Transverse colon (tissue), 4 donors: Measurements from ENCODE around the gene SLC38A6. TPM values are rescaled to one million over a fixed set of nuclear protein-coding genes. Genes with fewer than 3 reads are reported as not detected.

Source experiments
- DNase-seq: peaks from one replicate; pipeline ENCODE4 v3.0.0-alpha.2; 2019
- H3K27ac ChIP-seq, 4 donors: fragments of 200-600 bp; sonication (generic); 2 replicates each; pipeline ENCODE4 v1.5.1; 2016 to 2018; ENCODE audit warnings: inconsistent platforms in 4 of 4
- H3K27me3 ChIP-seq: fragments of 200-600 bp; sonication (generic); 2 replicates; pipeline ENCODE4 v1.5.1; 2017; ENCODE audit warnings: inconsistent platforms
- H3K36me3 ChIP-seq, 4 donors: fragments of 200-600 bp; sonication (generic); 2 replicates each; pipeline ENCODE4 v1.5.1; 2017 to 2019; ENCODE audit warnings: inconsistent platforms in 4 of 4
- H3K4me1 ChIP-seq, 4 donors: fragments of 200-600 bp; sonication (generic); 2 replicates each; pipeline ENCODE4 v1.5.1; 2017 to 2020; ENCODE audit warnings: inconsistent platforms in 4 of 4
- H3K4me3 ChIP-seq, 4 donors: fragments of 200-600 bp; sonication (generic); 1 replicate in 1 of 4; 2 replicates in 3 of 4; pipeline versions ENCODE4 v1.5.1 to v1.6.1; 2017 to 2019; ENCODE audit warnings: inconsistent platforms in 4 of 4
- H3K9me3 ChIP-seq, 2 donors: fragments of 200-600 bp; sonication (generic); 2 replicates each; pipeline ENCODE4 v1.5.1; 2017 to 2019; ENCODE audit warnings: inconsistent platforms in 2 of 2
- EP300 ChIP-seq: sonication (generic); formaldehyde crosslinking; IDR thresholded peaks from one replicate; pipeline ENCODE4 v1.6.1; 2017; ENCODE audit warnings: antibody characterized with exemption, low read depth
- POLR2A ChIP-seq: fragments of 450-650 bp; IDR thresholded peaks from one replicate; pipeline ENCODE4 v1.6.1; 2016; ENCODE audit warnings: antibody characterized with exemption, mild to moderate bottlenecking, moderate library complexity
- POLR2AphosphoS5 ChIP-seq, 3 donors: sonication (generic); formaldehyde crosslinking; IDR thresholded peaks; one replicate each; pipeline ENCODE4 v1.6.1; 2016; ENCODE audit warnings: antibody characterized with exemption in 3 of 3
- WGBS, 2 donors: methylation state at CpG; one replicate each; pipeline ENCODE4 v1.1.5; 2018; ENCODE audit warnings: low coverage in 1 of 2; 5-methylcytosine and 5-hydroxymethylcytosine counted together
- in situ Hi-C, 4 donors: fragments of 200-750 bp; cut with MboI; loops; one replicate each; pipeline versions ENCODE4 v1.15.0 to v1.15.1; 2017; ENCODE audit warnings: low sequenced_read_pairs in 3 of 4, low pct_ligation_motif_present in 1 of 4, low pct_unique_long_range_greater_than_20kb in 1 of 4
- intact Hi-C: fragments of 100-400 bp; cut with DNase I; formaldehyde crosslinking; loops from one replicate; pipeline ENCODE4 v1.15.1; 2023; ENCODE audit warnings: low total_unique reads
- total RNA-seq, 4 donors: library from RNA; depleted of rRNA; stranded (reverse); fragments of >200 nt; gene quantifications; one replicate each; pipeline ENCODE4 v1.1.0, GENCODE V29; 2016
- TF ChIP-seq, protein P1 (sequence below), 5 experiments: fragments of 200-600 bp in 3 of 5; fragments of 450-650 bp in 2 of 5; sonication (generic) in 3 of 5; IDR thresholded peaks; 1 replicate in 2 of 5; 2 replicates in 3 of 5; pipeline ENCODE4 v1.5.1; 2016 to 2017; ENCODE audit warnings: antibody characterized with exemption in 5 of 5, inconsistent platforms in 3 of 5, mild to moderate bottlenecking in 2 of 5, moderate library complexity in 1 of 5

Gene SLC38A6
- total RNA-seq, 4 donors from 2014 or later, result 7.9 to 20.6 (median 10.0) TPM; not detected in 1

DNA sequence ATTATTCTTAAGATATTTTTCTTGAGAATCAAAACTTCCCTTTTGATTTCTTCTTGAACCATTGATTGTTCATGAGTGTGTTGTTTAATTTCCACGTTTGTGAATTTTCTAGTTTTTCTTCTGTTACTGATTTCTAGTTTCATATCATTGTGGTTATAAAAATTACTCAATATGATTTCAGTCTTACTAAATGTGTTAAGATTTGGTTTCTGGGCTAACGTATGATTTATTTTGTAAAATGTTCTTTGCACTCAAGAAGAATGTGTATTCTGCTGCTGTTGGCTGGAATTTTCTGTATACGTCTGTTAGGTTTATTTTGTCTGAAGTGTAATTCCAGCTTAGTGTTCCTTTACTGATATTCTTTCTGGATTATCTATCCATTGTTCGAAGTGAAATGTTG, 24.8 kb upstream of the SLC38A6 start:
- no peak overlapping the region for H3K27ac ChIP-seq
- in situ Hi-C loops, result no loop called here
- TF ChIP-seq, protein P1, sequence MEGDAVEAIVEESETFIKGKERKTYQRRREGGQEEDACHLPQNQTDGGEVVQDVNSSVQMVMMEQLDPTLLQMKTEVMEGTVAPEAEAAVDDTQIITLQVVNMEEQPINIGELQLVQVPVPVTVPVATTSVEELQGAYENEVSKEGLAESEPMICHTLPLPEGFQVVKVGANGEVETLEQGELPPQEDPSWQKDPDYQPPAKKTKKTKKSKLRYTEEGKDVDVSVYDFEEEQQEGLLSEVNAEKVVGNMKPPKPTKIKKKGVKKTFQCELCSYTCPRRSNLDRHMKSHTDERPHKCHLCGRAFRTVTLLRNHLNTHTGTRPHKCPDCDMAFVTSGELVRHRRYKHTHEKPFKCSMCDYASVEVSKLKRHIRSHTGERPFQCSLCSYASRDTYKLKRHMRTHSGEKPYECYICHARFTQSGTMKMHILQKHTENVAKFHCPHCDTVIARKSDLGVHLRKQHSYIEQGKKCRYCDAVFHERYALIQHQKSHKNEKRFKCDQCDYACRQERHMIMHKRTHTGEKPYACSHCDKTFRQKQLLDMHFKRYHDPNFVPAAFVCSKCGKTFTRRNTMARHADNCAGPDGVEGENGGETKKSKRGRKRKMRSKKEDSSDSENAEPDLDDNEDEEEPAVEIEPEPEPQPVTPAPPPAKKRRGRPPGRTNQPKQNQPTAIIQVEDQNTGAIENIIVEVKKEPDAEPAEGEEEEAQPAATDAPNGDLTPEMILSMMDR (IDR thresholded peaks at IDR 0.05), result no peak
- TF ChIP-seq POLR2A, result no peak
- TF ChIP-seq POLR2AphosphoS5 (IDR thresholded peaks at IDR 0.05), result no peak
- no peak for TF ChIP-seq EP300
- WGBS, 2 donors, result 79 to 85% methylated on average over 4 of the region's 4 CpGs
- H3K9me3 ChIP-seq, result peaks cover 28 to 30% of the 10 kb centered on the region in 2 donors
- no peak for DNase-seq
- no peak overlapping the region for H3K4me3 ChIP-seq
- intact Hi-C loops, result no loop called here
- no peaks in the 10 kb centered on the region for H3K36me3 ChIP-seq
- no peaks in the 10 kb centered on the region for H3K4me1 ChIP-seq
- no peaks in the 10 kb centered on the region for H3K27me3 ChIP-seq

DNA sequence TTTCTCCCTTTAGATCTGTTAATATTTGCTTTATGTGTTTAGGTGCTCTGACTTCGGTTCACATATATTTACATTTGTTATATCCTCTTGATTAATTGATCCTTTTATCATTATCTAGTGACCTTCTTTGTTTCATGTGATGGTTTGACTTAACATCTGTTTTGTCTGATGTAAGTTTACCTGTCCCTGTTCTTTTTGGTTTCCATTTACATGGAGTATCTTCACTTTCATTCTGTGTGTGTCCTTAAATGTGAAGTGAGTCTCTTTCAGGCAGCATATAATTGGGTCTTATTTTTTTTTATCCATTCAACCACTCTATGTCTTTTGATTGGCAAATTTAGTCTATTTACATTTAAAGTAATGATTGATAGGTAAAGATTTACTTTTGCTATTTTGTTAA, 24.4 kb upstream of the SLC38A6 start:
- Histone ChIP-seq H3K4me3 (no peak overlapping the region), H3K36me3 (no peaks in the 10 kb centered on the region), H3K9me3 (peaks cover 28 to 30% of the 10 kb centered on the region in 2 donors), H3K27me3 (no peaks in the 10 kb centered on the region), H3K4me1 (no peaks in the 10 kb centered on the region), H3K27ac (no peak overlapping the region)
- in situ Hi-C loops (no loop called here), intact Hi-C loops (no loop called here)
- TF ChIP-seq POLR2A (no peak), EP300 (no peak)
- TF ChIP-seq, protein P1 (IDR thresholded peaks at IDR 0.05), result no peak
- 94 to 100% methylated on average over 1 of the region's 1 CpG for WGBS, 2 donors
- no peak for DNase-seq

GRCh38 chr14:60958146-60958545, 22.9 kb upstream of the SLC38A6 start:
- H3K4me3 ChIP-seq, result no peak overlapping the region
- intact Hi-C loops, result no loop called here
- in situ Hi-C loops, result no loop called here
- no peak for DNase-seq
- H3K36me3 ChIP-seq, result no peaks in the 10 kb centered on the region
- H3K27ac ChIP-seq, result no peak overlapping the region
- TF ChIP-seq POLR2A (no peak), POLR2AphosphoS5 (IDR thresholded peaks at IDR 0.05) (no peak), EP300 (no peak)
- TF ChIP-seq, protein P1 (IDR thresholded peaks at IDR 0.05), result no peak
- no peaks in the 10 kb centered on the region for H3K27me3 ChIP-seq
- peaks cover 28 to 30% of the 10 kb centered on the region in 2 donors for H3K9me3 ChIP-seq
- H3K4me1 ChIP-seq, result no peaks in the 10 kb centered on the region

DNA sequence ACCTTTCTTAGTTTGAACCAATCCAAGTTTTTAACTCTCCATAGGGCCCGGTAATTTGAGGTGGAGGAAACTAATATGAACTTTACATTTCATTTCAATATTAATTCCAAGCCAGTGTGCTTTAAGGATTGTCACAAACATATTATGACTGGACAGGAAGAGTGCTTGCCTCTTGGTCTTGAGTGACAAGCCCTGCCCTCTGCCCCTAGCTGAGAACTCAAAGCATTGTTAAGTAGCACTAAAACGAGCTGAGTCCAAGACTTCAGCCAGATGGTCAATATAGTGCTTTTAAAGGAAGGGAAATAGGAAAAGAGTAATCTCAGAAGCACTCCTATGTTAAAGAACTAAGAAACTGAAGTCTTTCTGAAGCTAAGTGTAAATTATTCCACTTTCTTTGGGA, 17.3 kb upstream of the SLC38A6 start:
- Histone ChIP-seq H3K27me3 (no peaks in the 10 kb centered on the region), H3K4me1 (peaks cover 0 to 7% (median 1%) of the 10 kb centered on the region in 4 donors), H3K4me3 (no peak overlapping the region), H3K9me3 (peaks cover 0 to 4% of the 10 kb centered on the region in 2 donors), H3K27ac (no peak overlapping the region), H3K36me3 (no peaks in the 10 kb centered on the region)
- intact Hi-C loops, result no loop called here
- in situ Hi-C loops, result no loop called here
- no peak for DNase-seq
- WGBS, 2 donors, result 64 to 100% methylated on average over 1 to 2 of the region's 2 CpGs
- TF ChIP-seq EP300 (no peak), POLR2A (no peak), POLR2AphosphoS5 (IDR thresholded peaks at IDR 0.05) (no peak)
- TF ChIP-seq, protein P1 (IDR thresholded peaks at IDR 0.05), result no peak
